SKM-1 treated with dmso at 0.1 percent for 144 hours (cell line): ENCODE data around the gene MMP23B.
"Not testable (repeated sequence)": the region's sequence is repeated elsewhere in the genome, so short reads cannot be mapped to it uniquely, and the experiment has no call there.

Source experiments
- DNase-seq: peaks from one replicate; lab custom pipeline; 2025; ENCODE audit not compliant: unreplicated experiment; lab: John Stamatoyannopoulos, UW

Gene MMP23B

DNA sequence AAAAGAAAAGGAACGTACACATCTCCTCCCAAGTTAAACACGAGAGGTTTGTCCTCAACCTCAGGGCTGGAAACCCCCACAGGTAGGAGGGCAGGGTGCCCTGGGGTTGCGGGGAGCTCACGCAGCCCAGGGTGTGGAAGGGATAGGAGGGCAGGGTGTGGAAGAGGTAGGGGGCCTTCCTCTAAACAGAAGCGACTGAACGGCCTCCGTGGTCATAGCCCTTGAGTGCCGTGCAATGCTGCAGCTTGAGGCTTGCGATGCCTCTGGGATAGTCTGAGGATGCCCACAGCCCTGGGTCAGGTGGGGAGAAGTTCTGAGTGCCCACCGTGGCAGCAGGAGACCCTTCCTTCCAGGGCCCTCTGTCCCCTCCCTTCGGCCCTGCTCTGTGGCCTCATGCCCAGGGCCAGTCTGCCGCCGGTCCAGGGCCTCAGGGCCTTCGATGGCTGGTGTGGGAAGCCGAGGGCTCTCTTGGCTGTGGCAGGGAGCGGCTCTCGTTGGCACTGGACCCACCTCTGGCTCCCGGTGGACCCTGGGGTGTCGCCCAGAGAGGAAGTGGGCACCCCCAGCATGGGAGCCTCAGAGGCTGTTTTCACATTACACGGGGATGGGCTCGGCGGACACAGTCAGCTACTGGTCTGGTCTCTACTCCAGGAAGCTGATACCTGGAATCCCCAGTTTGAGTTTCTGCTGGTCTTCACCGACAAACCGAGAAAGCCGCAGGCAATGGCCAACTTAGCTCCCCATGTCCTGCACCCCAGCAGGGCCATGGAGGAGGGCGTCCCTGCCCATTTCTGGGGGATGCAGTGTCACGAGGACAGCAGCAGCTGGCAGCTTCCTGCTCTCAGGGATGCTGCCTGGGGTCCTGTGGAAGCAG lies 33.2 kb downstream of the MMP23B start:
- DNase-seq = no peak

DNA sequence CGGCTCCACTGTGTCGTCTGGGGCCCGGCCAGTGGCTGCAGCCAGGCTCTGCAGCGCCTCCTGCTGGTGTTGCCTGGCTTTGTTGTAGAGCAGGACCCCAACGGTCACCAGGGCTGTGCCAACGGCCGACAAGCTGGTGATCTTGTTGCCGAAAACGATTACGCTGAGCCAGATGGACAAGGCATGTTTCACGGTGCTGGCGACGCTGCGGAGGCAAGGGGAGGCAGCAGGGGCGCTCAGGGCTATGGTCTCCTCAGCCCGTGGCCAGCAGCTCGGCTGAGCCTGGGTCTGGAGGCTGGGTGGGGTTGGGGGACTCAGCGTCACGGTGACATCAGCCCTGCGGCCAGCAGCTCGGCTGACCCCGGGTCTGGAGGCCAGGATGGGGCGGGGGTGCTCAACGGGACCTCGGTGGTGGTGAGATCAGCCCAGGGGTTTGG lies 33.9 kb downstream of the MMP23B start:
- no peak for DNase-seq

DNA sequence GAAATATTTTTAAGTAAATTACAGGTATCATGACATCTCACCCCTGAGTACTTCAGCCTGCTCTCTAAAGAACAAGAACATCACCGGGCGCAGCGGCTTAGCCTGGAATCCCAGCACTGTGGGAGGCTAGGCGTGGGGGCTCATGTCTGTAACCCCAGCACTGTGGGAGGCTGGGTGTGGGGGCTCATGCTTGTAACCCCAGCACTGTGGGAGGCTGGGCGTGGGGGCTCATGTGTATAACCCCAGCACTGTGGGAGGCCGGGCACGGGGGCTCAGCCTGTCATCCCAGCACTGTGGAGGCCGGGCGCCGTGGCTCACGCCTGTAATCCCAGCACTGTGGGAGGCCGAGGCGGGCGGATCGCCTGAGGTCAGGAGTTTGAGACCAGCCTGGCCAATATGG lies 34.6 kb downstream of the MMP23B start:
- no peak for DNase-seq

- DNase-seq = no peak
Observed at GRCh38 chr1:1669468-1670440, 37.8 kb downstream of the MMP23B start.

GRCh38 chr1:1670866-1671265 lies 38.9 kb downstream of the MMP23B start:
- DNase-seq = no peak

DNA sequence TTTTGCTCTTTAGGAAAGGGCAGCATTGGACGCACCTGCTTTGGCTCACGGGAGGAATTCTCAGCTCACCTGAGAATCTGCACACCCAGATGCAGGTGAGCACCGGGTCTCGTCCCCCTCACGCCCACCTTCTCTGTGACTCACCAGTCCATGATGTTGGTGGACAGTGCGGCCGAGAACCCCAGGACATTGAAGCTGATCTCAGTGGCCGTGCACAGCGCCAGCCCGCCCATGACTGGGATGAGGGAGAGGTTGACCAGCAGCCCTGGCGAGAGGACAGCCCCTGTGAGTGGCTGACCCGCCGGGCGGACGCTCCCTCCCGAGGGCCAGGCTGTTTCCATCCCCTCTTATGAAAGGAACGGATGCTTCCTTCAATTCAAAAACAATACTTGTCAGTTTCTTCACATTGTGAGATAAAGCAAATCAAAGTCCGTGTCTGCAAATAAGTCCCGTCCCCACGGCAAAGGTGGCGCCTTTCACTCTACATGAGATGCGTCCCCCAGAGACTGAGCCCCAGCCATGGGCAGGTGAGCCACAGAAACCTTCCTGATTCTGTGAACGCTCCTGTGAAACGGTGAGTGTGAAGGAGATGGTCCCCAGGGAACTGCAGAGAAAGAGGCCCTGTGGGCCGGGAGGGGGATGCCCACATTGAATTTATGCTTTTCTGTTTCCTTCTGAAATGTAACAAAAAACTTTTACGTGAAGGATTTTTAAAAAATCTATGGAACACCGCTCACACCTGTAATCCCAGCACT lies 39.6 kb downstream of the MMP23B start:
- DNase-seq = no peak

- DNase-seq = no peak
Observed at GRCh38 chr1:1672181-1672965, 40.4 kb downstream of the MMP23B start.

DNA sequence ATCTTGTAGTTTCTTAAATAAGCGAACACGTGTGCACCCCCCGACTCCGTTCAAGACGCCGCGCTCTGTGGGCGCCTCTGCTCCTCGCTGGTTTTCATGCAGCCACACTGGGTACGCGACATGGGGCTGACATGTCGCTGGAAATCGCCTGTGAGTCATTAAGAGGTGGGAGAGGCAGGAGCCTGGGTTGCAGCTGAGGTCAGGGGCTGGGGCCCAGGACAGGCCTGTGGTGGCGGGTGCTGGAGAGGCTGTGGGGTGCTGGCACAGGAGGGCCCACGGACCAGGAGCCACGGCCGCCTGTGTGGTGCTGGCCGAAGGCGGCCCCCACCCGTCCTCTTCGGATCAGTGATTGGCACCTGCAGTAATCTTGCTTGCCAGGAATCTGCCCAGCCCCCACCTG lies 42.8 kb downstream of the MMP23B start:
- DNase-seq = not testable (repeated sequence)

DNA sequence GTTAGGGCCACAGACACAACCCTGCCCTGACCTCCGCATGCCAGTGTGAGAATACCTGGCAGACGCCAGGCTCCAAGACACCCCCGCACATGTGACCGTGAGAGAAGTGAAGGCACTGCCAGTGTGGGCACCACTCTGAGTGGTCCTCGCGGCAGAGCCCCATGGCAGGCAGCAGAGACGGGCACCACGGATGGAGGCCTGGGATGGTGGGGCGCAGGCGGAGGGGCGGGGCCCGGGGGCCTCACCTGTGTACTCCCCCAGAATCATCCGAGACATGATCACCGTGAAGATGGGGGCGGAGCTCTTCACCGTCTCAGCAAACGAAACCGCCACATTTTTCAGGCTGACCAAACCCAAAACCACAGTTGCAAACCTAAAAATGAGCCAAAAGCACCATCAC lies 43.2 kb downstream of the MMP23B start:
- not testable (repeated sequence) for DNase-seq

DNA sequence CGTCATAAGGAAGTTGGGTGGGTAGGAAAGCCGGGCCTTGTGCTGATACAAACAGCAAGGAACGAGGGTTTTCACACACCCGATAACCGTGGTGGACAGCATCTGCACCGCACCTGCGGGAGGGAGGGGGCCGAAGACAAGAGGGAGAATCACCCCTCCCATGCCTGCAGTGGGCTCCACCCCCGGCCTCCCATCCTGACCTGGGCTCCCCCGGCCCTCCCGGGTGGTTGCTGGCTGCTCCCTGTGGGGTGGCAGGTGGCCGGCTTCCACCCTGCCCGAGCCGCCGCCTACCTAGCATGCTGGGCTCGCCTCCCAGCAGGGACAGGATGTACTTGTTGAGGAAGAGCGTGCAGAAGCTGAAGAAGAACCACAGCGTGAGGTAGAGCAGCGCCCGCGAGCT lies 44.1 kb downstream of the MMP23B start:
- not testable (repeated sequence) for DNase-seq

- no peak for DNase-seq
Observed at GRCh38 chr1:1677718-1678580, 46.0 kb downstream of the MMP23B start.

DNA sequence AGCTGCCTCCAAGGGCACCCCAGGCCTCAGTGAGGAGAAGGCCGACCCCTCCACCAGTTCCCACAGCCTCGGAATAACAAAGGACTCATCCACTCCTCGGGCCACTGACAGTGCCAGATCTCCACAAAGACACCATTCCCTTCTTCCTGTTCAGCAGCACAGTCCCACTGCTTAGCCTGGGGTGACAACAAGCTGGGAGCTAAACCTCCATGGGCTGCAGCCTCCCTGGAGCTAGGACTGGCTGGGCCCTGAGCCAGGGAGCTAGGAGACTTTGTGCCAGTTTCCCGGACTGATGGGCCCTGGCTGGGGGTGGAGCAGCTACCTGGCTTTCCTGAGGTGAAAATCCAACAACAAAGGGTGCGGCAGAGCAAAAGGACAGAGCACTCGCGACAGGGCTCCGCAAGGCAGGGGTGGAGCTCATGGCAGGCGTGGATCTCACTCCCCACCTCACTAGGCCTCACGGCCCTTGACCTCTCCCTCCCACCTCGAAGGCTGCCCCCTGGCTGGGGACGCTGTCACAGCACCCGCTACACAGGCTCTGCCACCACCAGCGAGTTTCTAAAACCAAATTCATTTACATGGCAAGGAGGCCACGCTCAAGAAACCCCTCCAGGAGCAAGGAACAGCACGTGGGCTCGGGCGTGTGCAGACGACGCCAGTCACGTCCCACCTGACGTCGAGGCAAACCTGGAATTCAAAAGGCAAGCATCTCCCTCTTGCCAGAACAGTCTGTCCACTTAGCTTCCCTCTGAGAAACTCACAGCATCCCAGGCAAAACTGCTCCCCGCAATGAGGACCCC lies 46.8 kb downstream of the MMP23B start:
- DNase-seq = no peak

DNA sequence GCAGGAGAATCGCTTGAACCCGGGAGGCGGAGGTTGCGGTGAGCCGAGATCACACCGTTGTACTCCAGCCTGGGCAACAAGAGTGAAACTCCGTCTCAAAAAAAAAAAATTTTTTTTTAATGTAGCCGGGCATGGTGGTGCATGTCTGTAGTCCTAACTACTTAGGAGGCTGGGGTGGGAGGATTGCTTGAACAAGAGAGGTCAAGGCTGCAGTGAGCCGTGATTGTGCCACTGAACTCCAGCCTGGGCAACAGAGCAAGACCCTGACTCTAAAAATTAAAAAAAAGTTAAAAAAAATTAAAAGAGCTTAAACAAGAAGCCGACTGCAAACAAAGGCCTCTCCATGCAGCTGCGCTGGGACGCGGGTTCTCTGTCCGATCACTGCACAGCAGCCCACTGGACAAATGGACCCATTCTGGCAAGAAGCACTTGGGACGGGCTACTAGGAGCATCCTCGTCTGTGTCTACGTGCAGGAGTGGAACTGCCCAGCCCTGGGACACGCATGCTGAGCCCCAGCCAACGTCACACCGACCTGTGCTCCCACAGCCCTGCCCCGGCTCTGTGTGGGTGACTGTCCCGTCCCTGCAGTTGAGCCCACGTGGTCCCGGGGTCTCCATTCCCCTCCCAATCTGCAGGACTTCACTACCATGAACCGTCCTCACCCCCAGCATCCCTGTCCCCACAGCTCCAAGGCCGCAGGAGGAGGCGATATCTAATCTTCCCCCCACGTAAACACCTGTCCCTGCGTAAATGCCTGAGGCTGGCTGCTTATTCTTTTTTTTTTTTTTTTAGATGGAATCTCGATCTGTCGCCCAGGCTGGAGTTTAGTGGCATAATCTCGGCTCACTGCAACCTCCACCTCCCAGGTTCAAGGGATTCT lies 48.3 kb downstream of the MMP23B start:
- no peak for DNase-seq

DNA sequence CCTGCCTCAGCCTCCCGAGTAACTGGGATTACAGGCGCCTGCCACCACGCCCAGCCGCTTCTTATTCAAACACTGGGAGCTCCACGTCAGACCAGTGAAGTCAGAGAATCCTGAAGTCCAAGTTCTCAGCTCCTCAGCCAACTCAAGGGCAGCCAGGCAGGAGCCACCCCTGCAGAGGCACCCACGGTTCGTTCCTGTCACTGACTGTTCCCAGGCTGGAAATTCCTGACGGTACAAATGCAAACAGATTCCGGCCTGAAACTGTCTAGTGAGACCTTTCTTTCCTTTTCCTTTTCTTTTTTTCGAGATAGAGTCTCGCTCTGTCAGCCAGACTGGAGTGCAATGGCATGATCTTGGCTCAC lies 48.9 kb downstream of the MMP23B start:
- DNase-seq = no peak

GRCh38 chr1:1683104-1683905 lies 51.3 kb downstream of the MMP23B start:
- DNase-seq = no peak
